Activated T-helper 2 cell treated with anti-CD3 and anti-CD28 coated beads, Interferon-gamma antibody, Interleukin-2, Interleukin-4, amounts not matched to agents 10 μg/mL and 5 μg/mL and 100 μg/mL, durations not matched to agents 14 hours and 24 hours and 36 hours (primary cell): ENCODE results near the gene NRP1. TPM values are rescaled to one million over a fixed set of nuclear protein-coding genes. Genes with fewer than 3 reads are reported as not detected.

Experiments
- DNase-seq: peaks from one replicate; pipeline ENCODE4 v3.0.0; 2021; ENCODE audit warnings: low spot score
- H3K27ac Mint-ChIP-seq: one replicate; pipeline ENCODE4 v1.8.0; 2021; ENCODE audit warnings: mixed read lengths
- H3K27me3 Mint-ChIP-seq: one replicate; pipeline ENCODE4 v1.8.0; 2021; ENCODE audit warnings: low read depth, mixed read lengths
- H3K36me3 Mint-ChIP-seq: one replicate; pipeline ENCODE4 v1.8.0; 2021; ENCODE audit warnings: low read depth, mixed read lengths
- H3K4me1 Mint-ChIP-seq: one replicate; pipeline ENCODE4 v1.8.0; 2021; ENCODE audit warnings: low read depth, mixed read lengths
- H3K4me3 Mint-ChIP-seq: one replicate; pipeline ENCODE4 v1.8.0; 2021; ENCODE audit warnings: low read depth, mild to moderate bottlenecking, moderate library complexity, mixed read lengths
- H3K9me3 Mint-ChIP-seq: one replicate; pipeline ENCODE4 v1.8.0; 2021; ENCODE audit warnings: mixed read lengths
- intact Hi-C: fragments of 100-400 bp; cut with micrococcal nuclease; formaldehyde crosslinking; loops from one replicate; pipeline ENCODE4 v1.15.1; 2023
- total RNA-seq: library from RNA; stranded (reverse); gene quantifications from 2 replicates; pipeline ENCODE4 v1.2.3, GENCODE V29; 2022

NRP1 gene
- total RNA-seq, 1 donor from 2014 or later = 6.1 TPM

GRCh38 chr10:33214174-33214573 lies 120.3 kb downstream of the NRP1 start:
- intact Hi-C loops = no loop called here
- Mint-ChIP-seq H3K4me1 (peaks cover 22% of the 10 kb centered on the region), H3K36me3 (no peaks in the 10 kb centered on the region), H3K27me3 (no peaks in the 10 kb centered on the region), H3K4me3 (no peak overlapping the region), H3K27ac (no peak overlapping the region), H3K9me3 (no peaks in the 10 kb centered on the region)
- DNase-seq = no peak

DNA sequence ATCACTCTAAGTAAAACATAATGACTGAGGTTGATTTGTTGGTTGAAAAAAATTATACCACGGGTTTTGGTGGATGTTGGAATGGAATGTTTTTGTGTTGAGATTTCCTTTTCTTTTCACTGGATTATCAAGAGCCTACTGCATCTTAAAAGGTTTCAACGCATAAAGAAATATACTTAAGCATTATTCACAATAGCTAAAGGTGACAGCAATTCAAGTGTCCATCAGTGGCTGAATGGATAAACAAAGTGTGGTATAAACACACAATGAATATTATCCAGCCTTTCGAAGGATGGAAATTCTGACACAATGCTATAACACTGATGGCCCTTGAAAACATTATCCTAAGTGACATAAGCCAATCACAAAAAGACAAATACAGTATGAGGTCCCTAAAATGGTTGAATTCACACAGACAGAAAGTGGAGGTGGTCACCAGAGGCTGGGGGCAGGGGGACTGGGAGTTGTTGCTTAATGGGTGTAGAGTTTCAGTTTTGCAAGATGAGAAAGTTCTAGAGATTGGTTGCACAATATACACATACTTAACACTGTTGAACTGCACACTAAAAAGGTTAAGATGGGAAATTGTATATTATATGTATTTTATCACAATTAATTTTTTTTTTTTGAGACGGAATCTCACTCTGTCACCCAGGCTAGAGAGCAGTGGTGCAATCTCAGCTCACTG lies 122.3 kb downstream of the NRP1 start:
- H3K36me3 Mint-ChIP-seq = no peaks in the 10 kb centered on the region
- peaks cover 22% of the 10 kb centered on the region for H3K4me1 Mint-ChIP-seq
- no peaks in the 10 kb centered on the region for H3K27me3 Mint-ChIP-seq
- intact Hi-C loops = no loop called here
- DNase-seq = no peak
- no peaks in the 10 kb centered on the region for H3K9me3 Mint-ChIP-seq
- H3K27ac Mint-ChIP-seq = no peak overlapping the region
- no peak overlapping the region for H3K4me3 Mint-ChIP-seq

DNA sequence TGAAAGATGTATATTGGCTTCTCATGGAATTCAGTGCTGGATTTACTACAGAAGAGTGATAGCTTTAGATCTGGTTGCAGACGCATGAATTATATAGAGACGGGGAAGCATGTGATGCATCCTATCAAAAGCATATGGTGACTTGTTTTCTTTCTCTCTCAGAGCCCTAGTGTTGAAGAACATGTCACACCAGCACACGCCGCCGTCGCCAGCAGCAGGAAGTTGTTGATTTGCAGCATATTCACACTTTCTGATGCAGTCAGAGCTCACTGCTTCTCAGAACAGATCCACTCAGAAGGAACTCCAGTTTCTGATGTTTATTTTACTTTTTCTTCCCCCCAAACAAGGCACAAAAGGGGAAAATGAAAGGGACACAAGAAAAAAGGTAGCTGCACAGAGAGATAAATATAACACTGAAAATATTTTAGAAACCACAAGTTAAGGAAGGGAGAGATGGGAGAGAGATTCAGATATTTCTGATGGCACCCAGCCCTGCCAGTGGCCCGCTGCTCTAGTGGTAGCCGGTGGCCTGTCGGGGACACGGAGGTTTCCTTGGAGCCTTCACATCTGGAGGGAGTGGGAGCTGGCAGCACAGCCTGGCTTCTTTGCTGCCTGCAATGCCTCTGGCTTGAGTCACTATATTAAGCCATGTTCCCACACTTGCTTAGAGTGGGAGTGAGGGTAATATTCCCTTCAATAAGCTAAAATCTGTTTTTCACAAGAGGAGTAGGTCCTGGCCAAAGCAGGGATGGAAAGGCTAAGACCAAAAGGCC lies 123.2 kb downstream of the NRP1 start:
- no peak for DNase-seq
- peak overlapping the region; percentile 72 for H3K27ac Mint-ChIP-seq
- intact Hi-C loops = no loop called here

DNA sequence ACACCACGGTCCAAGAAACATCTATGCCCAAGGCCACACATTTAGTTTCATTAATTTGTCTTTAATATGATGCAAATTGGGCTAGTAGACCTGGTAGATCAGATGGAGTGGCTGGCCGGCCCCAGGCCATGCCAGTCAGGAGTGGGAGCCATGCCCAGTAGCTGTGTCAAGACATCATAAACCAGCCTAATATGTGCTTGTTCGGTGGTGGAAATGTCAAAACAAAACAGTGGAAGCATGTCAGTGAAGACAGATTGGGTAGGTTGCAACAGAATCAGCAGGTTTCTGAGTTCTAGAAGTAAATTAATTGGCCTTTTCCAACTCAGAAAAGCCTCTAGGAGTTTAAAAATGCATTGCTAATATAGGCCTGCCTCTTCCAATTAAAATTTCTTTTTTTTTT lies 124.7 kb downstream of the NRP1 start:
- no peaks in the 10 kb centered on the region for H3K27me3 Mint-ChIP-seq
- H3K36me3 Mint-ChIP-seq = no peaks in the 10 kb centered on the region
- H3K4me3 Mint-ChIP-seq = no peak overlapping the region
- H3K27ac Mint-ChIP-seq = no peak overlapping the region
- H3K4me1 Mint-ChIP-seq = peaks cover 19% of the 10 kb centered on the region
- intact Hi-C loops = no loop called here
- DNase-seq = no peak
- no peaks in the 10 kb centered on the region for H3K9me3 Mint-ChIP-seq

More for the DNA sequence above, 123.2 kb downstream of the NRP1 start:
- H3K4me3 Mint-ChIP-seq = peak overlapping the region; percentile 34
- H3K36me3 Mint-ChIP-seq = no peaks in the 10 kb centered on the region
- no peaks in the 10 kb centered on the region for H3K27me3 Mint-ChIP-seq
- H3K4me1 Mint-ChIP-seq = peaks cover 22% of the 10 kb centered on the region
- no peaks in the 10 kb centered on the region for H3K9me3 Mint-ChIP-seq

- no peak for DNase-seq
- no peak overlapping the region for H3K4me3 Mint-ChIP-seq
- no peaks in the 10 kb centered on the region for H3K9me3 Mint-ChIP-seq
- intact Hi-C loops = no loop called here
- H3K4me1 Mint-ChIP-seq = peaks cover 10% of the 10 kb centered on the region
- no peaks in the 10 kb centered on the region for H3K27me3 Mint-ChIP-seq
- no peaks in the 10 kb centered on the region for H3K36me3 Mint-ChIP-seq
- H3K27ac Mint-ChIP-seq = no peak overlapping the region
These were observed 126.3 kb downstream of the NRP1 start for GRCh38 chr10:33208166-33208565.

- no peak for DNase-seq
- intact Hi-C loops = no loop called here
- H3K4me3 Mint-ChIP-seq = no peak overlapping the region
- no peaks in the 10 kb centered on the region for H3K4me1 Mint-ChIP-seq
- H3K27me3 Mint-ChIP-seq = peaks cover 2% of the 10 kb centered on the region
- H3K36me3 Mint-ChIP-seq = no peaks in the 10 kb centered on the region
- no peaks in the 10 kb centered on the region for H3K9me3 Mint-ChIP-seq
- no peak overlapping the region for H3K27ac Mint-ChIP-seq
These were observed 130.4 kb downstream of the NRP1 start for GRCh38 chr10:33204031-33204430.

- Mint-ChIP-seq H3K36me3 (no peaks in the 10 kb centered on the region), H3K4me1 (no peaks in the 10 kb centered on the region), H3K4me3 (no peak overlapping the region), H3K27ac (no peak overlapping the region), H3K9me3 (no peaks in the 10 kb centered on the region), H3K27me3 (peaks cover 6% of the 10 kb centered on the region)
- DNase-seq = no peak
- intact Hi-C loops = no loop called here
These were observed 132.5 kb downstream of the NRP1 start for GRCh38 chr10:33201971-33202370.

GRCh38 chr10:33201056-33201780 lies 133.2 kb downstream of the NRP1 start:
- Mint-ChIP-seq H3K36me3 (no peaks in the 10 kb centered on the region), H3K27ac (no peak overlapping the region), H3K4me3 (no peak overlapping the region), H3K9me3 (no peaks in the 10 kb centered on the region), H3K27me3 (peaks cover 12% of the 10 kb centered on the region), H3K4me1 (no peaks in the 10 kb centered on the region)
- no peak for DNase-seq
- intact Hi-C loops = no loop called here

GRCh38 chr10:33199731-33200232 lies 134.7 kb downstream of the NRP1 start:
- H3K36me3 Mint-ChIP-seq = no peaks in the 10 kb centered on the region
- H3K9me3 Mint-ChIP-seq = no peaks in the 10 kb centered on the region
- peaks cover 18% of the 10 kb centered on the region for H3K27me3 Mint-ChIP-seq
- no peak overlapping the region for H3K27ac Mint-ChIP-seq
- intact Hi-C loops = no loop called here
- no peak for DNase-seq
- no peaks in the 10 kb centered on the region for H3K4me1 Mint-ChIP-seq
- no peak overlapping the region for H3K4me3 Mint-ChIP-seq

- intact Hi-C loops = no loop called here
- H3K4me3 Mint-ChIP-seq = no peak overlapping the region
- DNase-seq = no peak
- no peaks in the 10 kb centered on the region for H3K9me3 Mint-ChIP-seq
- no peak overlapping the region for H3K27ac Mint-ChIP-seq
- H3K4me1 Mint-ChIP-seq = no peaks in the 10 kb centered on the region
- peaks cover 21% of the 10 kb centered on the region for H3K27me3 Mint-ChIP-seq
- no peaks in the 10 kb centered on the region for H3K36me3 Mint-ChIP-seq
These were observed 135.9 kb downstream of the NRP1 start for GRCh38 chr10:33198610-33199009.

GRCh38 chr10:33196710-33197491 lies 137.6 kb downstream of the NRP1 start:
- no peaks in the 10 kb centered on the region for H3K4me1 Mint-ChIP-seq
- no peak overlapping the region for H3K27ac Mint-ChIP-seq
- DNase-seq = no peak
- intact Hi-C loops = no loop called here
- H3K27me3 Mint-ChIP-seq = peaks cover 27% of the 10 kb centered on the region
- H3K4me3 Mint-ChIP-seq = no peak overlapping the region
- no peaks in the 10 kb centered on the region for H3K36me3 Mint-ChIP-seq
- no peaks in the 10 kb centered on the region for H3K9me3 Mint-ChIP-seq

DNA sequence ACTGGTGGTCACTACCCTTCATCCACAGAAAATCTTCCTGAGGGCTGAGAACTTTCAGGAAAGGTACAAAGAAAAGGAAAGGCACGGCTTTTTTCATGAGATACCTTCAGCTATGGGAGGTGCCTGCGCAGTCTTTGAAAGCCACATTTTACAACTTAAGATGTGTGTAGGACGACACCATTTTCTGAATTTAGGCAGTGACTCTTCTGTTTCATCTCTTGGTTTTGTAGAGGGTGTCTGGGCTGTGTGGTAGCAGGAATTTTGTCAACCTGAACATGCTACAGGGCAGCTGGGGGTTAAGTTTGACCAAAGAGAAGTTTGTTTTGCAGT lies 138.1 kb downstream of the NRP1 start:
- Mint-ChIP-seq H3K27ac (no peak overlapping the region), H3K36me3 (no peaks in the 10 kb centered on the region), H3K4me3 (no peak overlapping the region), H3K4me1 (no peaks in the 10 kb centered on the region), H3K27me3 (peaks cover 27% of the 10 kb centered on the region), H3K9me3 (no peaks in the 10 kb centered on the region)
- intact Hi-C loops = no loop called here
- no peak for DNase-seq
